Keratinocyte (primary cell): Measurements from ENCODE around the gene DEPDC5. TPM values are rescaled to one million over a fixed set of nuclear protein-coding genes. Genes with fewer than 3 reads are reported as not detected.

Experiments
- DNase-seq: peaks from one replicate; pipeline ENCODE4 v3.0.0-alpha.2; 2011; ENCODE audit warnings: low read depth, missing footprints, low spot score
- FAIRE-seq: peaks from 2 replicates; lab custom pipeline; 2011; peaks lifted over from hg19 to GRCh38; lab: Jason Lieb, UNC
- H2AFZ ChIP-seq: 2 replicates; pipeline ENCODE4 v1.6.0; 2012; ENCODE audit warnings: low read length, control low read depth, inconsistent platforms; ENCODE audit not compliant: control insufficient read depth
- H3K27ac ChIP-seq: 2 replicates; pipeline ENCODE4 v1.5.1; 2011; ENCODE audit warnings: low read length; ENCODE audit not compliant: control insufficient read depth, insufficient read depth
- H3K27me3 ChIP-seq: 3 replicates; pipeline ENCODE4 v1.6.0; 2011; ENCODE audit warnings: low read length; ENCODE audit not compliant: control insufficient read depth, insufficient read depth; ENCODE audit errors: extremely low read depth
- H3K36me3 ChIP-seq, 2 experiments: 2 replicates in 1 of 2; 3 replicates in 1 of 2; pipeline ENCODE4 v1.5.1; 2011; ENCODE audit warnings: low read length in 2 of 2, mild to moderate bottlenecking in 1 of 2; ENCODE audit not compliant: control insufficient read depth in 2 of 2, insufficient read depth in 2 of 2; ENCODE audit errors: extremely low read depth in 1 of 2
- H3K4me1 ChIP-seq: 3 replicates; pipeline ENCODE4 v1.5.1; 2011; ENCODE audit warnings: low read length; ENCODE audit not compliant: control insufficient read depth, insufficient read depth; ENCODE audit errors: extremely low read depth
- H3K4me2 ChIP-seq: 3 replicates; pipeline ENCODE4 v1.6.0; 2011; ENCODE audit warnings: low read depth, low read length; ENCODE audit not compliant: control insufficient read depth, insufficient read depth; ENCODE audit errors: extremely low read depth
- H3K4me3 ChIP-seq, 3 experiments: fragments of 200-600 bp in 1 of 3; sonication (generic) in 1 of 3; 2 replicates in 2 of 3; 3 replicates in 1 of 3; pipeline ENCODE4 v1.5.1; 2011 to 2016; ENCODE audit warnings: low read length in 3 of 3, mild to moderate bottlenecking in 3 of 3, control low read depth in 2 of 3, inconsistent platforms in 1 of 3, low read depth in 1 of 3, mixed read lengths in 1 of 3, mixed run types in 1 of 3, moderate library complexity in 1 of 3; ENCODE audit not compliant: control insufficient read depth in 2 of 3, insufficient read depth in 2 of 3; ENCODE audit errors: extremely low read depth in 1 of 3
- H3K79me2 ChIP-seq: 2 replicates; pipeline ENCODE4 v1.6.0; 2012; ENCODE audit warnings: low read length; ENCODE audit not compliant: control insufficient read depth, insufficient read depth
- H3K9ac ChIP-seq: 3 replicates; pipeline ENCODE4 v1.6.0; 2011; ENCODE audit warnings: low read length; ENCODE audit not compliant: control insufficient read depth, insufficient read depth; ENCODE audit errors: extremely low read depth
- H3K9me1 ChIP-seq: 3 replicates; pipeline ENCODE4 v1.6.0; 2011; ENCODE audit warnings: low read length; ENCODE audit not compliant: control insufficient read depth, insufficient read depth; ENCODE audit errors: extremely low read depth
- H3K9me3 ChIP-seq: 2 replicates; pipeline ENCODE4 v1.5.1; 2012; ENCODE audit warnings: low read depth, low read length; ENCODE audit not compliant: control insufficient read depth
- H4K20me1 ChIP-seq: 3 replicates; pipeline ENCODE4 v1.6.0; 2011; ENCODE audit warnings: low read length; ENCODE audit not compliant: control insufficient read depth, insufficient read depth; ENCODE audit errors: extremely low read depth
- EZH2 ChIP-seq: IDR thresholded peaks from one replicate; pipeline ENCODE4 v1.6.1; 2012; ENCODE audit warnings: inconsistent platforms, mild to moderate bottlenecking, low read length, moderate library complexity
- dilution Hi-C: fragments of 300-500 bp; cut with MboI; formaldehyde crosslinking; loops from one replicate; pipeline ENCODE4 v1.7.0; 2020; ENCODE audit warnings: low sequenced_read_pairs; ENCODE audit not compliant: extremely low pct_ligation_motif_present
- polyA plus RNA-seq, 5 experiments: library from polyadenylated mRNA; depleted of rRNA in 3 of 5; stranded (reverse) in 3 of 5; stranded (forward) in 1 of 5; unstranded in 1 of 5; fragments of >200 nt; gene quantifications; 1 replicate in 1 of 5; 2 replicates in 3 of 5; 3 replicates in 1 of 5; pipeline versions ENCODE4 v1.2.1 to v1.2.3, GENCODE V29; 2011 to 2012; ENCODE audit warnings: missing spikeins in 2 of 5, low read depth in 1 of 5, low replicate concordance in 1 of 5
- TF ChIP-seq, protein P1 (sequence below), 3 experiments: IDR thresholded peaks in 1 of 3; conservative IDR thresholded peaks in 1 of 3; optimal IDR thresholded peaks in 1 of 3; 2 replicates in 2 of 3; 3 replicates in 1 of 3; pipeline versions ENCODE3 to v1.5.1; 2011; ENCODE audit warnings: low read length in 3 of 3, mild to moderate bottlenecking in 3 of 3, moderate library complexity in 2 of 3, control low read depth in 1 of 3, inconsistent platforms in 1 of 3; ENCODE audit not compliant: insufficient read depth in 2 of 3; ENCODE audit errors: extremely low read depth in 1 of 3

DEPDC5 gene
- polyA plus RNA-seq, 1 donor (not counting 4 experiments of a cell fraction or from before 2014, with no cell fraction given) = 9.7 TPM

DNA sequence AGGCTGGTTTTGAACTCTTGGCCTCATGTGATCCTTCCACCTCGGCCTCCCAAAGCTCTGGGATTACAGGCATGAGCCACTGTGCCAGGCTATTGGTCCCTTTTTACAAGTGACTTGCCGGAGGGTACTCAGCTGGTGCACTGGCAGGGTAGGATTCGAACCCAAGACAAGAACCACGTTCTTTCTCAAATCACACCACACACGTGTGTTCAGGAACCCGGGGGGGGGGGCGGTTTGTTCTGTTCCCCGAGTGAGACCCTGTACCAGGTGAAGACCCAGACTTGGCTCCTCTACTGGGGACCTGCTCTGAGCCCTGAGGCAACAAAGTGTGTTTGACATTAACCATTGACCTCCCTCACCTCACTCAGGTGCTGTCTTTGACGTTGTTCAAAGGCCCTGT is 186.7 kb downstream of the DEPDC5 start:
- no peak for TF ChIP-seq EZH2
- TF ChIP-seq, protein P1, sequence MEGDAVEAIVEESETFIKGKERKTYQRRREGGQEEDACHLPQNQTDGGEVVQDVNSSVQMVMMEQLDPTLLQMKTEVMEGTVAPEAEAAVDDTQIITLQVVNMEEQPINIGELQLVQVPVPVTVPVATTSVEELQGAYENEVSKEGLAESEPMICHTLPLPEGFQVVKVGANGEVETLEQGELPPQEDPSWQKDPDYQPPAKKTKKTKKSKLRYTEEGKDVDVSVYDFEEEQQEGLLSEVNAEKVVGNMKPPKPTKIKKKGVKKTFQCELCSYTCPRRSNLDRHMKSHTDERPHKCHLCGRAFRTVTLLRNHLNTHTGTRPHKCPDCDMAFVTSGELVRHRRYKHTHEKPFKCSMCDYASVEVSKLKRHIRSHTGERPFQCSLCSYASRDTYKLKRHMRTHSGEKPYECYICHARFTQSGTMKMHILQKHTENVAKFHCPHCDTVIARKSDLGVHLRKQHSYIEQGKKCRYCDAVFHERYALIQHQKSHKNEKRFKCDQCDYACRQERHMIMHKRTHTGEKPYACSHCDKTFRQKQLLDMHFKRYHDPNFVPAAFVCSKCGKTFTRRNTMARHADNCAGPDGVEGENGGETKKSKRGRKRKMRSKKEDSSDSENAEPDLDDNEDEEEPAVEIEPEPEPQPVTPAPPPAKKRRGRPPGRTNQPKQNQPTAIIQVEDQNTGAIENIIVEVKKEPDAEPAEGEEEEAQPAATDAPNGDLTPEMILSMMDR (optimal IDR thresholded peaks at IDR 0.05 in 1 of 3, IDR thresholded peaks at IDR 0.05 in 1 of 3, conservative IDR thresholded peaks at IDR 0.05 in 1 of 3; ENCODE audit: extremely low read depth in 1 of 3, insufficient read depth in 2 of 3, low read length in 3 of 3) = no peak
- peaks cover 6% of the 10 kb centered on the region for H3K4me1 ChIP-seq
- H4K20me1 ChIP-seq = no peaks in the 10 kb centered on the region
- H2AFZ ChIP-seq = no peak overlapping the region
- H3K27ac ChIP-seq = no peak overlapping the region
- no peak overlapping the region for H3K4me2 ChIP-seq
- dilution Hi-C loops = no loop called here
- H3K9ac ChIP-seq = no peak overlapping the region
- H3K36me3 ChIP-seq = peaks cover 0 to under 1% of the 10 kb centered on the region in 2 experiments
- no peak for DNase-seq
- no peak overlapping the region for H3K4me3 ChIP-seq
- no peaks in the 10 kb centered on the region for H3K27me3 ChIP-seq
- peaks cover 11% of the 10 kb centered on the region for H3K79me2 ChIP-seq
- H3K9me3 ChIP-seq = no peaks in the 10 kb centered on the region
- no peaks in the 10 kb centered on the region for H3K9me1 ChIP-seq
- no peak for FAIRE-seq

DNA sequence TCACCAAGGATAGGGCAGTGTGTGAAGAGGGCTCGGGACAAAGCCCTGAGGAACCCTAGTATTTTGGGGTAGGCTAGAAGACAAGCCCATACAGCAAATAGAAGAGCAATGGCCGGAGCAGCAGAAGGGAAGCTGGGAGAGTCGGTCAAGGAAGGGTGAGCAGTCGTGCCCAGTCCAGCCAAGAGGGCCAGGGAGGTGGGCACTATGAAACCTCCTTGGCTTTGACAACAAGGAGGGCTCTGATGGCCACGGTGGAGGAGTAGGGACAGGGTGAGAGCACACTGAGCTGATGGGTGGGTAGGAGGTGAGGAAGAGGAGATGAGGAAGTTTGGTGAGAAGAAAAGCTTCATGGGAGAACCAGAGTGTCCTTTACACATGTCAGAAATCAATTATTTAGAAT is 188.3 kb downstream of the DEPDC5 start:
- Histone ChIP-seq H3K27ac (no peak overlapping the region), H3K9ac (no peak overlapping the region), H3K36me3 (peaks cover 0 to 12% of the 10 kb centered on the region in 2 experiments), H3K4me1 (peaks cover 21% of the 10 kb centered on the region), H3K9me1 (no peaks in the 10 kb centered on the region), H2AFZ (no peak overlapping the region), H3K27me3 (no peaks in the 10 kb centered on the region), H3K4me3 (no peak overlapping the region), H3K9me3 (no peaks in the 10 kb centered on the region), H3K4me2 (no peak overlapping the region), H4K20me1 (peaks cover 6% of the 10 kb centered on the region), H3K79me2 (peaks cover 27% of the 10 kb centered on the region)
- TF ChIP-seq EZH2 = no peak
- TF ChIP-seq, protein P1 (optimal IDR thresholded peaks at IDR 0.05 in 1 of 3, IDR thresholded peaks at IDR 0.05 in 1 of 3, conservative IDR thresholded peaks at IDR 0.05 in 1 of 3; ENCODE audit: extremely low read depth in 1 of 3, insufficient read depth in 2 of 3, low read length in 3 of 3) = no peak
- dilution Hi-C loops = no loop called here
- DNase-seq = no peak
- no peak for FAIRE-seq
